GM18519 (cell line): ENCODE data around the gene RNLS.

Source experiments
- ATAC-seq: cut with Tn5 transposase; IDR thresholded peaks from one replicate; pipeline ENCODE4 v1.9.1; 2021; ENCODE audit warnings: mild to moderate bottlenecking, moderate library complexity; ENCODE audit not compliant: unreplicated experiment, low FRiP score

Gene RNLS

DNA sequence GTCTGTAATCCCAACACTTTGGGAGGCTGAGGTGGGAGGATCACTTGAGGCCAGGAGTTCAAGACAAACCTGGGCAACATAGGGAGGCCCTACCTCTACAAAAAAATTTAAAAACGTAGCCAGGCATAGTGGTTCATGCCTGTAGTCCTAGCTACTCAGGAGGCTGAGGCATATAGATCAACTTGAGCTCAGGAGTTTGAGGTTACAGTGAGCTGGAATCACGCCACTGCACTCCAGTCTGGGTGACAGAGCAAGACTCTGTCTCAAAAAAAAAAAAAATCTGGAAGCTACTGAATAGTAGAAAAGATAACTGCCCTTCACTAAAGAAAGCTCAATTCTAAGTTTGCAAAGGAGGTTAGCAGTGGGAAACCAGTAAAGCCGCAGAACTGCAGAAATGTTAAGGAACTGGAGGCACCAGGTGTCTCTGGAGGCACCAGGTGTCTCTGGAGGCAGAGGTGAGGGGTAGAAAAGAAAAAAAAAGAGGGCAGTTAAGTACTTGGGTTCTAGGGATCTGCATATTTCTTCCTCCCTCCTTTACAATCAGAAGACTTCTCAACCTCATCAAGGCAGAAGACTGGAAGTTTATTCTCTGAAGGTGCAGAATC is 56.5 kb downstream of the RNLS start:
- no peak for ATAC-seq

DNA sequence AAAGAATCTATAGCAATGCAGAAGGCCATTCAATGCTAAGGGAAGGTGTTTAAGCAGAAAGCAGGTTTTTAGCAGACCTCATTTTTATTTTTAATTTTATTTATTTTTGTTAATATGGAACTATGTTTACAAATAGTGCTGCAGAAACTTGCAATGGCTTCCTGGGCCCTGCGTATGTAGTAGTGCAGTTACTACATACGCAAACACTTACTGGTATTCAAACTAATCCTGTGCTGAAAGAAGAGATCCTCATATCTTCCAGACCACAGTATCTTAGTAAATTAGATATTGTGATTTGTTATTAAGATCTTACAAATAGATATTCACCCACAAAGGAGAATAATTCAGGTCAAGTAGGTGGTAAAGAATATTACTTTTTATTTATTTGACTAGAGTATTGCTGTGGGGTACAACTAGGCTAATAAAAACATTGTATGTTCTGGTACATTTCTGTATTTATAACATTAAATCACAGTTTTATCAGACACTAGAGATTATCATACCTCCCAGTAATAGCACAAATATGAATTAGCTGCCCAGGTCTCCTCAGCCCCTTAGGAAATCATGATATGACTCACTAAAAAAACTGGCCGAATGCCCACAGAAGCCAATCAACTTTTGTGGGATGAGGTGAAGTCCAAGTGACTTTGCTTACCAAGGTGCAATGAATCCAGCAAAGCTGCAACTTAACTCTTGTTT is 57.6 kb downstream of the RNLS start:
- ATAC-seq, result no peak

DNA sequence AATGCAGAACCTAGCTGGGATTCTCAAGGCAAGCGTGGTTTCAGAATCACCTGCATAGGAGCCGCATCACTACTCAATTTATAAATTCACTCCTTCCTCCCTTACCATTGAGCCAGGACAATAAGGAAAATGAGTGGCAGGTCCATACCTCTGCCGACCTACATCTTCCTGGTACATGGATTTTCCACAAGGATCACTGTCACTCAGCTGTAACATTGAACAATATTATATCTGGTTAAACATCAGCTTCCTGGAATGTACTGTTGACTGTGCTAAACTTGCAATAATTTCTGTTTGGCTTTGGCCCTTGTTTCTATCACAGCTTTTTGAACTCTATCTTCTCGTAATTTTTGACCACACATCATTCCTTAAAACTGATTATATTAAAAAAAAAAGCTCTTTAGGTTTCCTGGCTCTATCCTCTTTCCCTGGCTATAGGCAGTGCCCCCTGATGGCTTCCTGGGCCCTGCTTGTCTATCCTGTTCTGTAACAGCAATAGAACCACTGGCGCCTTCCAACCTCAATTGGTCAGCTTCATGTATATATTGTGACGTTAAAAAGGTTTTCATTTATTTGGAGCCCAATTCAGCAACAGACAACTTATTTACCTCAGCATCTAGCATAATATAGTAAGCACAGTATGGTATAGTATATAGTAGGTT is 59.2 kb downstream of the RNLS start:
- no peak for ATAC-seq

DNA sequence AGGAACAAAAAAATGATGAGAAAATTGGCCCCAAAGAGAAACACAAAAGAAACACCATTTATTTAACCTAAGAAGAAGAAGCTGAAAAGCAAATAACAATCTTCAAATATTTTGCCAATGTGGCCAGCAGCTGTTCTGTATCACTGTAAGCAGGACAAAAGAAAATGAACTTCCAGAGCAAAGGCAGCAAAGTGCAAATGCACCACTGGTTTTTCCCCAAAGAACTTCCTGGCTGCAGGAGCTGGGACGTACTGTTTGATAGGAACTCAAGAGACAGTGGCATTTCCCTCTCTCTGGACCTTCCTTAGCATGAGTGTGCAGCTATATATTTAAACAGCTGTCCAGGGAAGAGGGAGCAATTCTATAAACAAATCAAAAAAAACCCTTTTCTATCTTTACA is 60.4 kb downstream of the RNLS start:
- no peak for ATAC-seq

DNA sequence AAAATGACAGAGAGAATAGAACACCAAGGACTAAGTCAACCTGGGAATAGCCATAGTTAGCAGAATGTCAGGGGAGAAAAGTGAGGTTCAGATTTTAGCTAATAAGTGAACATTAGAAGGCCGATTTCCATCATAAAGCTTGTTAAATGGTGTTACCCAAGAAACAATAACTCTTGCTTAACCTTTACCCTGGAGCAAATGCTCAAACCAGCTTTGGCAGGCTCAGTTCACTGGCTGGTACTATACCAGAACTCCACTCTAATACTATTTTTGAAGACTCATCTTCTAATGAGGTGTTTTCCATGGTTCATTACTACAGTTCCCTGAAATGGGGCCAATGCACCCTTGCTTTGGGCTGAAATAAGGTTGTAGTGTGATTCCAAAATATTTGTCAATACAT is 61.3 kb downstream of the RNLS start:
- ATAC-seq, result no peak

DNA sequence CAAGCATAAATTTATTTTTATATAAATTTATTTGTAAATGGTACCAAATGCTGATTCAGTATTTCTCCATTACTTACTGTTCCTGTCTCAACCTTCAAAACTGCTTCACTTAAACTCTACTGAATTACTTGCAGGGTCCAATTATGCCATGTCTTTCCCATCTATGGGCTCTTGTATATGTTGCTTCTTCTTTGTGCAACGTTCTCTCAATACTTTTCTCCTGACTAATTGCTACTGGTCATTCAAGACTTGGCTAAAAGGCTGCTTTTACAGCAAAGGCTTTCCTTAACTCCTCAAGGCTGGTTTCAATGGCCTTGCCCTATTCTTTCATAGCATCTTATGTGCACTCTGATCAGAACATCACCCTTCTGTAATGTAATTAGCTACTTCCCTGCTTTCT is 67.9 kb downstream of the RNLS start:
- ATAC-seq, result no peak

DNA sequence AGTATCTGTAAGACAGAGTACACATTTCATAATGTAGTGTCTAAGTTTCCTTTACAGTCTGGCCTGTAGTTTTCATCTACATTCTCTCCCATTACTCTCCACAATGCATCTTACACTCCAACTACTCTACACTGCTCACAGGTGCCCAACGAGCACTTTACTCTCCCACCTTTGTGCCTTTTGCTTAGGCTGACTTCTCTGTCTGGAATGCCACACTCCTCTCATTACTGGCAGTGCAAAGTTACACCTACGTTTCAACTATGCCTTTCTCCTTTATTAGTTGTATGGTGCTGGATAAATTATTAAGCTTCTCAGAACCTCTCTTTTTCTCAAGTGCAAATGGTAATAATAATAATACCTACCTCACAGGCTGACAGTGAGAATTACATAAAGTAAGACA is 70.5 kb downstream of the RNLS start:
- no peak for ATAC-seq

DNA sequence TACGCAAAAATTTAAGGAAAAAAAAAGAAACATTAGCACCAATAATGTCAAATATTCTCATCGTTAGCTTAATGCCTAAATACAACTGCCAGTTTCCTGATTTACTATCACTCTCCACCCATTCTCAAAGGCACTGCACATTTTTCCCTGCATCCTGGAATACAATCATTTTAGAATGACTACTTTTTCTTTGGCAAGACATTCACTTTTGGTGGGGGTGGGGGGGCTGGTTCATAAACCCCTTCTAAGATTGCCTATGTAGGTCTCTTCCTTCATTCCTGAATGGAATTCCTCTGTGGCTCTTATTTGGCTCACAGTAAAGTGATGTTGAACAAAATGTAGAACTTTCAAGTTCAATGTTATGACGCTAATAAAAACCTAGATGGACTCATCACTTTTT is 74.3 kb downstream of the RNLS start:
- no peak for ATAC-seq

DNA sequence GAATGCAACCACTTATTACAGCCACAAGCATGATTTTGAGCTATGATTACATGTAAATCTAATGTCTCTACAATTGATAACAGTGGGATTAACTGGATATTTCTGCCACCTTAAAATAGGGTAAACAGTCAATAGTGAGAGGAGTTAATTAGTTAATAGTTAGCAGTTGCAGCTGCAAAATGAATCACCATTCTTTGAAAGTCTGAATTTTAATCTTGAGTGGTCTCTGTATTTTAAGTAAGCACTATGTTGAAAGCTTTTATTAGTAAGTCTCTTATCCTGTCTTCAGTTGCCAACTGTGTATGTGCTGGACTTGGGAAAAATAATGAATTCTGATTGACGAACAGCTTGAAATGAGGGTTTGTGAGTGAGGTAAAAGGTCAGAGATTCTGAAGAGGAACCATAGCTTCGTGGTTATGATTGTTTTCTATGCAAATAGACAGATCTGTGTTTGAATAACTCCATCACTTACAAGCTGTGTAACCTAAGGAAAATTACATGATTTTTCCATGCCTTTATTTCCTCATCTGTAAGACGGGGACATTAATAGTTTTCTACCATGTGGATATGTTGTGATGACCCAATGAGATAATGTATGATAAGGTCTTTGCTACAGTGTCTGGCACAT is 75.2 kb downstream of the RNLS start:
- no peak for ATAC-seq

DNA sequence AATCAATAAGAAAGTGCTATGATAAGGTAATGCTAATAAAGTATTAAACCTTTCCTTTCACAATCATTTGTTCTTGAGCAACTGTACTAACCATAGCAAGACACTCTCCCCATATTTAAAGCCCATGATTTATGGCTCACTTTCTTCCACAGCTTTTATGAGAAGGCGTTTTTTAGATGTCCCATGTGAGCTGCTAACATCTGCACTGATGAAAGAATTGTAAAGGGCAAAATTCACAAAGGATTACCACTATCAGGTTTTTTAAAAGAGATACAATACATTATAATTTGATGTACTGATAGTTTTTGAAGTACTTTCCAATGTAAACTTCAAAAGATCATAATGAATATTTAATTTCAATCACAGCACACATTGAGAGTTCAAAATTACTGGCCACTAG is 75.7 kb downstream of the RNLS start:
- no peak for ATAC-seq

DNA sequence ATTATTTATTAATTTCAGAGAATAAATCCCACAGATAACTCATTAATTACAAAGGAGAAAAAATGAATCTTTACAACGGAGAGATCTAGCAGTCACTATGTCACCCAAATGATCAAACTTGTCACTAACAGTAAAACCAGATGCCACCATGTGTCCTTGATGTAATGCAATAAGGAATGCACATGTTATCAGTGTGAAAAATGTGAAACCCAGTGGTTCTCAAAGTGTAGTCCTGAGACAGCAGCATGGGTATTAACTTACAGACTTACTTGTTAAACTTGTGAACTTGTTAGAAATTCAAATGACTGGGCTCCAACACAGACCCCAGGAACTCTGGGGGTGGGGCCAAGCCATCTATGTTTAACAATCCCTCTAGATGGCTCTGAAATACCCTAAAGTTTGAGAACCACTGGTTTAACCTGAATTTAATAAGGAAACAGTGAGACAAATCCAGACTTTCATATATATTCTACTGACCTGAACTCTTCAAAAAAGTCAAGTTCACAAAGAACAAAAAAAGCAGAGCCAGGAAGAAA is 77.4 kb downstream of the RNLS start:
- no peak for ATAC-seq

DNA sequence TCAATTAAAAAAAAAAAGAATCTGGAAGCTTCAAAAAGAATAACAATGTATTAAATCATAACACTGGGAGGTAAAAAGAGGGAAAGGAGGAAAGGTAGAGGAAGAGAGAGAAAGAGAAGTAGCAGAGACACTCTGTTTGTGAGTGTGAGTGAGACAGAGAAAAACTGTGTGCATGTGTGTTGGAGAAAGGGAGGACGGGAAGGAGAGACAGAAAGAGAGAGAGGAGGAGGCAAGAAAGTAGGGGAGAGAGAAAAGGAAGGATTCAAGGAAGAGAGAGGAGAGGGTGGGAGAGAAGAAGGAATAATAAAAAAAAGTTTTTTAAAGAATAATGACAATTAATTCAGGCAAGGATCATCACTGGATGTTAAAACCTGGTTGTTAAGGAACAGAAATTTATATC is 77.9 kb downstream of the RNLS start:
- no peak for ATAC-seq

DNA sequence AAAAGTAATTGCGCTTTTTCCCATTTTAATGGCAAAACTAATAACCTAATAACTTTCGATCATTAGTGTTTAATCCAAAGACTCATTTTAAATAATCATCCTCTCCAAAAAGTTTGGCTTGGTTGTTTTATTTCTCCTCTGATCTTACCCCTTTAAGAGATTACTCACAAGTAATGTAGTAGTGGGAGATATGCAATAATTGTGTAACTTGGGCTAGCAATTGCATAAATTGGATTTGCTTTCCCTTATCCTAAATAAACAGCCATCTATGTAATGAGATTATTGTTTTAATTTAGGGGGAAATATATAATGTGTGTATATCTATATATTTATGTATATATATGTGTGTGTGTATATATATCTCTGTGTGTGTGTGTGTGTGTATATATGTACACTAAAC is 82.5 kb downstream of the RNLS start:
- ATAC-seq, result no peak

DNA sequence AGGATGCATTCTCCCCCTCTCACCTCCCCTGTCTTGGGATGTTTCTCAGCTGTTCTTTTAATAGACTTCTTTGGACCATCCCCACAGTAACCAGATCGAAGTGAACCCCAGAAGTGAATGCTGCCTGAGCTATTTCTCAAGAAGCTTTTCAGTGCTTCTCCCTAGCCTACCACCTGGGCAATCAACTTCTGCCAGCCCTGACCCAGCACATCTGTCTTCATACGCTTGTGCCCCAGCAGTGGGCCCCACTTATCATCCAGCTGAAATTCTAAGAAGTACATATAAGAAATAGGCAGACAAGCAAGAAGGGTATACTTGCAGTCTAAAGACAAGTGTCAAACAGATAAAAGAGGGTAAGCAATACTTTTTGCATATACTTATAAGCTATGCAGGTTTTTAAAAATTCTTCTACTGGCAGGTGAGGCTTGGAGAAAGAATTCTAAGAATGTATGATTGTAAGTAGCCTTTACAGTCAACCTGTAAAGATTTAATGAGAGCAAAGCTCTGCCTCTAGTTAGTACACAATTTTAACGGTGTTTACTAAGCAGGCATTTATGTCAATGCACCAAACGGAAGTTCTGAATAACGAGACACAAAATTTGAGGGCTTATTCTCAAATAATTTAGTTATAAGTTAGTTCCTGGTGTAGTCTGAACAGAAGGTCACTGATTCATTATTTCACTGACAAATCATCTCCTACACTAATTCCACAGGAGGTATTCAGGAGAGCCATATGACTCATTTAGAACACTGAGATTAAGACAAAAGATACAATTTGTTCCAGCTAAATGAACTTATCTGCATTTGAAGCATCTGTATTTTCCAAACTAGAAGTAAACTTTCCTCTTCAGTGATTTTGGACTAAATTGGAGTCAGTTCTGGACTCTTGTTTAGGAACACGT is 83.3 kb downstream of the RNLS start:
- no peak for ATAC-seq

DNA sequence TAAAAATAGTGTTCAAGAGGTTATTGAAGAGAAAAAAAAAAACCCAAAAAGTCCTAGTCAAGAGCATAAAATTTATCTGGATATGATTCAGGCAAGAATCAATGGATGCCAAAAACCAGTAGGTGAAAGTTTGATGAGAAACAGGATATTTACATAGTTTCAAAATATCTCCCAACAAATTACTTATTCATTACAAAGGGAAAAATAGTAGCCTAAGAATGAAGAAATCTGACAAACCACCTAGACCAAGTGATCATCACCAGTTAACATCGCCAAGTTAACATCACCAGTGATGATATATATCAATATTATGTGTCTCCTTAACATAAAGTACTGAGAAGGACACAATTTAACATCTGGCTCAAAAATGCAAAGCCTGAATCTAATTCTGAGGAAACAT is 85.2 kb downstream of the RNLS start:
- ATAC-seq, result no peak

DNA sequence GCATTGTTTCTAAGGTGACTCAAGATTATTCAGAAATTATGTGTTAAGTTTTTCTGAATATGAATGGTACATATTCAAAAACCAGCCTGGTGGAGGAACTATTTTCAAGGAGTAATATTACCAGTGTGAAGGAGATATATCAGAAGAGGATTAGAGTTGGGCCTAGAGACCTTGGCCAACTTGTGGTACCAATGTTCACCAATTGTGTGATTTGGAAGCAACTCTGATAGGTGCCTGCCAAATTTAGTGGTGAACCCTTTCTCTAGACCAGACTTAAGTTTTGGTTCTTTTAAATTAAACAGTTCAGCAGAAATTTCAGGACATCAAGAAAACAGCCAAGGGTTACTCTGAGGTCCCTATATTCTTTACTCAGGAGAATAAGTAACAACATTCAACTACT is 88.6 kb downstream of the RNLS start:
- no peak for ATAC-seq

DNA sequence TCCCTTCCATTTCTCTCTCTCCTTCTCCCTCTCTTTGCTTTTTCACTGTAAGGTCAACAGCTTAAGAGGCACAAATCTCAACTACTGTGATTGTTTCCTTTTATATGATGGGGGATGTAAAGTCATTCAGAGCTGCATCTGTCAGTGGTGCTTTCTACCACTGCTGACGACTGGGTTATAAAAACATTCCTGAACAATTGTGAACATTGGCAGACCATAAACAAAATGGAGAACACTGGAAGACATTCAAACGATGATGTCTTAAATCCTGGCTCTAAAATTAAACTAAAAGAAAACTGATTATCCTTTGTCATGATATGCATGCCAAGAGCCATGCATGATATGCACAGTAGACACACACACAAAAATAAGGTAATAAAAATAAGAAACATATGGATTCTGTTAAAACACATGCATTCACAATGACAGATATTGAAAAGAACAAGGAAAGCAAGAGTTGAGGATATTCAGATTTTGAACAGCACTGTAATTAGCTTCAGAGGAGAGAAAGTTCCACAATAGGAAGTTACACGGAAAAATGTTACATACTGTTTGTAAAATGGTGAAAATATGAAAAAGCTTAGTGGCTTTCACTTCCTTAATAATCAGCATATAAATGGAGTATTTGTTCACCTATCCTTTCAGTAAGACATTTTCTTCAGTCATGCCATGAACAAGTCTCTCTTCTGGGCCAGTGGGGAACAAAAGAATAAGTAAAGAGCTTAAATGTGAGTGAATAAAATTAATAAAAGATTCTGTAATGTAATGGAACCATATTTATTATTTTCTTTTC is 89.2 kb downstream of the RNLS start:
- no peak for ATAC-seq

DNA sequence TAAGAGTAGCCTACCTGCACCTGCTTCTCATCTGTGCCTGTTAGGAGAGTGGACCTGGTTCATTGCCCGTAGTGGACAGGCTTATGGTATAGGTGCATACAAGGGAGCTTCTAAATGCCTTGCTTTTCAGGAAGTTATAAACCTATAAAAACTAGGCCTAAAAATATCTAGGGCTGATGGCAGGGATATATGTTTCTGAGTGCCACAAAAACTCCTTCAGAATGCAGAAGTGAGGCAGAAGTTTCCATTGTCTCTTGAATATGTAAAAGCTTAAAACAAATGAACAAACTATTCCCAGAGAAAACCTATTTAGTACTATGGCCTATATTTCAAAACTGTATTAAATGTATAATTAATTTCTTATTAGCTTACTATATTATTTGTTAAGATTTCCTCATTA is 91.8 kb downstream of the RNLS start:
- ATAC-seq, result no peak

DNA sequence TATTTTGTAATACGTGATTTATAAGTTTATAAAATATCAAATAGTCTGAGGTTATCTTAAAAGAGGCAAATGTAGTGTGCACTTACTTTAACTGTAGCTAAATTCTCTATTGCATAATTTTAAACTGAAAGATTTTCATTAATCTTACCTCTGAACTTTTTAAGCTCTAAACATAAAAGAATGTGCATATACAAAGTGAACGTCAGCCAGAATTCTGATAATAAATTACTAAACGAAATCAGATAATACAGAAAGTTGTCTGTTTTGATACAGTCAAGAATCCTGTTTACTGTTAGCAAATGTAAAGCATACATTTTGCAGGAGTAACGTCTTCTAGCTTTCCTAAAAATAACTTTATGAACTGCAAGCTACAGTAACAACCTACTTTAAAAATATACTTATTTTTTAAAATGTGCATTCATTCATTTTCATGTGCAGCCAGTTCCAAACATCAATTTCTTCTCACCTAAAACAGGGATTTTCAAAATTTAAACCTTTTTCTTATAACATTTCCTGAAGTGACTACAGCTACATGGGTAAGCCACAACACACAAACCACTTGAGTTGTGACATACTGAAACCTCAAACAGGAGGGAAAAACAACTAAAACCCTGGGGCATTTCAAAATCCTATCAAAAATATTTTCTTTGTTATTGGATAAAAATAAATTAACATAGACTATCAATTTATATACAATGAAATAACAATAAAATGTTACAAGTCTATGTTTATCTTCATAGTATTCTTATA is 92.7 kb downstream of the RNLS start:
- no peak for ATAC-seq
